ENCODE measurements around the gene SMIM38. TPM values are rescaled to one million over a fixed set of nuclear protein-coding genes. Genes with fewer than 3 reads are reported as not detected.

Gene SMIM38
- total and polyA plus RNA-seq, 9 of the 15 experiments (the other 6 are each of a cell fraction or from before 2014, with no cell fraction given) = 0.07 to 1.2 (median 0.21) TPM; not detected in 2

- TF ChIP-seq ATF4 (CRISPR knock-in tag; IDR thresholded peaks at IDR 0.05) (no peak), ZNF12 (CRISPR knock-in tag; IDR thresholded peaks at IDR 0.05) (no peak), NFRKB (IDR thresholded peaks at IDR 0.05; ENCODE audit: low read depth) (no peak), SPI1 (IDR thresholded peaks at IDR 0.05; ENCODE audit: borderline replicate concordance, low read depth, low read length) (no peak), NR4A1 (CRISPR knock-in tag; IDR thresholded peaks at IDR 0.05) (no peak), NR4A1 (tag; IDR thresholded peaks at IDR 0.05) (no peak), MYC (IDR thresholded peaks at IDR 0.05; ENCODE audit: low read depth, low read length) (no peak), MYC (CRISPR knock-in tag; IDR thresholded peaks at IDR 0.05; ENCODE audit: borderline replicate concordance, low read depth) (no peak), ESRRB (CRISPR knock-in tag; IDR thresholded peaks at IDR 0.05; ENCODE audit: borderline replicate concordance) (no peak), U2AF1 (optimal IDR thresholded peaks at IDR 0.05; ENCODE audit: low read depth, low read length) (no peak), ZNF165 (CRISPR knock-in tag; IDR thresholded peaks at IDR 0.05; ENCODE audit: borderline replicate concordance) (no peak)
Measured at GRCh38 chr11:69152733-69153421, 2.9 kb upstream of the SMIM38 start (continued).

- Histone ChIP-seq H3K79me2 (ENCODE audit: control insufficient read depth, insufficient read depth, low read length) (no peaks in the 10 kb centered on the region; the same call in 2 of the 3 replicates), H3K4me2 (ENCODE audit: insufficient read depth, low read length) (no peak overlapping the region), H3K9me3 (replicated peaks; ENCODE audit: control insufficient read depth, insufficient read depth, low read depth, low read length) (no peaks in the 10 kb centered on the region), H2AFZ (ENCODE audit: low read depth, low read length) (peak overlapping the region; percentile 34; the same call in 1 of the 2 replicates), H4K20me1 (replicated peaks; ENCODE audit: control insufficient read depth, insufficient read depth, low read length) (no peaks in the 10 kb centered on the region), H3K27ac (ENCODE audit: extremely low read depth, low read depth, low read length) (no peak overlapping the region), H3K9ac (ENCODE audit: insufficient read depth in 1 of 2, low read depth in 2 of 2, low read length in 2 of 2) (no peak overlapping the region), H3K27me3 (ENCODE audit: control insufficient read depth in 2 of 2, insufficient read depth in 2 of 2, low read length in 2 of 2) (peaks cover 4 to 47% of the 10 kb centered on the region in 2 experiments), H3K36me3 (ENCODE audit: control insufficient read depth, insufficient read depth, low read length) (no peaks in the 10 kb centered on the region), H3K4me1 (replicated peaks in 1 of 2; ENCODE audit: control insufficient read depth in 2 of 2, insufficient read depth in 2 of 2, low read length in 2 of 2) (peaks cover 26 to 36% of the 10 kb centered on the region in 2 experiments; a peak in 4 of 5 replicates), H3K9me1 (ENCODE audit: control insufficient read depth, insufficient read depth, low read length) (peaks cover 4% of the 10 kb centered on the region), H3K4me3 (no peak overlapping the region)
- CTCF ChIA-PET (ENCODE audit: low intra/inter-chr PET ratio) = no interaction called here
- in situ Hi-C loops (cut with MboI) = no loop called here
- intact Hi-C loops (cut with micrococcal nuclease) = no loop called here
- 7% methylated on average over 7 of the region's 7 CpGs for WGBS (ENCODE audit: insufficient coverage, low coverage, missing lambda C conversion rate)
- DNase-seq (ENCODE audit: extremely low read depth in 1 of 4, low spot score in 3 of 4) (peak in 1 of 4 experiments; percentile 39), FAIRE-seq (peak; percentile 58), ATAC-seq (no peak)
- no TSS peak for BruUV-seq (replicated peaks)
- POLR2A ChIA-PET = interaction anchor here (0.6 kb wide), 1 partner anchor 228 kb away, joined by 3 read pairs; no protein-coding TSS in a partner anchor
- TF ChIP-seq ZBTB7A (IDR thresholded peaks at IDR 0.05; ENCODE audit: borderline replicate concordance, control insufficient read depth, low read depth, low read length) (0 out of 2 replicates have a peak, but pooled peaks have one; percentile 31), CBFA2T3 (IDR thresholded peaks at IDR 0.05) (0 out of 2 replicates have a peak, but pooled peaks have one; percentile 18), TRIM24 (IDR thresholded peaks at IDR 0.05) (no peak), ARID1B (IDR thresholded peaks at IDR 0.05) (0 out of 2 replicates have a peak, but pooled peaks have one; percentile 9), ZNF282 (CRISPR knock-in tag; IDR thresholded peaks at IDR 0.05) (no peak), ZNF384 (IDR thresholded peaks at IDR 0.05; ENCODE audit: low read depth, low read length) (peak; percentile 53; the same call in 1 of the 2 replicates)
Measured at GRCh38 chr11:69153661-69154060, 2.1 kb upstream of the SMIM38 start.
